GM23338 (cell line): ENCODE results near the gene BCAS3. TPM values are rescaled to one million over a fixed set of nuclear protein-coding genes. Genes with fewer than 3 reads are reported as not detected.

Experiments
- ATAC-seq: fragments of 200-7000 bp; cut with Tn5 transposase; 3 replicates; pipeline ENCODE4 v1.9.1; 2020
- DNase-seq: peaks from one replicate; pipeline ENCODE4 v3.0.0-alpha.2; 2015; ENCODE audit warnings: low spot score
- H2AFZ ChIP-seq: fragments of 200-600 bp; sonication (generic); 2 replicates; pipeline ENCODE4 v1.8.0; 2016; ENCODE audit warnings: antibody characterized with exemption, mild to moderate bottlenecking, moderate library complexity
- H3F3A ChIP-seq: fragments of 200-600 bp; sonication (generic); replicated peaks from 2 replicates; pipeline ENCODE4 v1.8.0; 2017; ENCODE audit warnings: antibody characterized with exemption, mixed run types, low read depth
- H3K27ac ChIP-seq: fragments of 200-600 bp; sonication (generic); 2 replicates; pipeline ENCODE4 v1.6.1; 2016; ENCODE audit warnings: low read depth
- H3K27me3 ChIP-seq: fragments of 200-600 bp; sonication (generic); 2 replicates; pipeline ENCODE4 v1.8.0; 2016; ENCODE audit warnings: mild to moderate bottlenecking, mixed run types, moderate library complexity; ENCODE audit not compliant: insufficient read depth
- H3K36me3 ChIP-seq: fragments of 200-600 bp; sonication (generic); 2 replicates; pipeline ENCODE4 v1.8.0; 2016; ENCODE audit warnings: mild to moderate bottlenecking; ENCODE audit not compliant: insufficient read depth
- H3K4me1 ChIP-seq: fragments of 200-600 bp; sonication (generic); 2 replicates; pipeline ENCODE4 v1.8.0; 2016; ENCODE audit warnings: mild to moderate bottlenecking, moderate library complexity; ENCODE audit not compliant: insufficient read depth
- H3K4me2 ChIP-seq: fragments of 200-600 bp; sonication (generic); 2 replicates; pipeline ENCODE4 v1.7.1; 2017; ENCODE audit warnings: mixed run types
- H3K4me3 ChIP-seq: fragments of 200-600 bp; sonication (generic); 2 replicates; pipeline ENCODE4 v1.6.1; 2016; ENCODE audit warnings: mixed run types
- H3K79me2 ChIP-seq: fragments of 200-600 bp; sonication (generic); replicated peaks from 2 replicates; pipeline ENCODE4 v1.8.0; 2017; ENCODE audit warnings: mild to moderate bottlenecking; ENCODE audit not compliant: insufficient read depth
- H3K9me2 ChIP-seq: fragments of 200-600 bp; sonication (generic); 2 replicates; pipeline ENCODE4 v1.8.0; 2017; ENCODE audit not compliant: insufficient read depth
- H4K20me1 ChIP-seq: fragments of 200-600 bp; sonication (generic); replicated peaks from 2 replicates; pipeline ENCODE4 v1.8.0; 2017; ENCODE audit warnings: mild to moderate bottlenecking; ENCODE audit not compliant: insufficient read depth
- H3K27ac Mint-ChIP-seq: 2 replicates; pipeline ENCODE4 v1.8.0; 2020; ENCODE audit warnings: inconsistent platforms, mild to moderate bottlenecking, moderate library complexity, mixed read lengths
- H3K27me3 Mint-ChIP-seq: 3 replicates; pipeline ENCODE4 v1.8.0; 2022; ENCODE audit warnings: low read depth, mild to moderate bottlenecking, moderate library complexity, mixed read lengths, inconsistent platforms; ENCODE audit not compliant: insufficient read depth, poor library complexity
- H3K36me3 Mint-ChIP-seq: 3 replicates; pipeline ENCODE4 v1.8.0; 2021; ENCODE audit warnings: low read depth, mild to moderate bottlenecking, inconsistent platforms, moderate library complexity, mixed read lengths
- H3K4me1 Mint-ChIP-seq: 3 replicates; pipeline ENCODE4 v1.8.0; 2020; ENCODE audit warnings: mild to moderate bottlenecking, inconsistent platforms, mixed read lengths
- H3K4me3 Mint-ChIP-seq: 3 replicates; pipeline ENCODE4 v1.8.0; 2021; ENCODE audit warnings: moderate library complexity, mild to moderate bottlenecking, inconsistent platforms, mixed read lengths
- H3K9me3 Mint-ChIP-seq: 3 replicates; pipeline ENCODE4 v1.8.0; 2020; ENCODE audit warnings: moderate library complexity, mild to moderate bottlenecking, inconsistent platforms, mixed read lengths
- CTCF ChIP-seq, 2 experiments: fragments of 200-600 bp in 1 of 2; sonication (generic) in 1 of 2; conservative IDR thresholded peaks; 2 replicates each; pipeline versions ENCODE4 v1.5.1 to v1.6.1; 2016 to 2017; ENCODE audit warnings: antibody characterized with exemption in 2 of 2, low read depth in 2 of 2, mild to moderate bottlenecking in 2 of 2, moderate library complexity in 1 of 2
- ETS1 ChIP-seq: IDR thresholded peaks from 2 replicates; pipeline ENCODE4 v1.6.1; 2016; ENCODE audit warnings: antibody characterized with exemption
- EZH2 ChIP-seq: fragments of 200-600 bp; sonication (generic); IDR thresholded peaks from one replicate; pipeline ENCODE4 v1.8.0; 2017; ENCODE audit warnings: antibody characterized with exemption, mild to moderate bottlenecking, low read depth; ENCODE audit not compliant: unreplicated experiment
- JUNB ChIP-seq: IDR thresholded peaks from one replicate; pipeline ENCODE4 v1.6.1; 2016; ENCODE audit warnings: antibody characterized with exemption; ENCODE audit not compliant: unreplicated experiment
- NANOG ChIP-seq: IDR thresholded peaks from 2 replicates; pipeline ENCODE4 v1.6.1; 2016; ENCODE audit warnings: antibody characterized with exemption, borderline replicate concordance
- POLR2AphosphoS5 ChIP-seq: IDR thresholded peaks from 2 replicates; pipeline ENCODE4 v1.6.1; 2016; ENCODE audit warnings: antibody characterized with exemption, low read depth
- REST ChIP-seq: IDR thresholded peaks from one replicate; pipeline ENCODE4 v1.6.1; 2018; ENCODE audit warnings: antibody characterized with exemption; ENCODE audit not compliant: unreplicated experiment
- STAT1 ChIP-seq: IDR thresholded peaks from one replicate; pipeline ENCODE4 v1.6.1; 2016; ENCODE audit warnings: antibody characterized with exemption; ENCODE audit not compliant: unreplicated experiment
- ZNF114 ChIP-seq: fragments of 250-450 bp; sonication (Bioruptor Pico); IDR thresholded peaks from 2 replicates; pipeline ENCODE4 v1.5.0; 2020; ENCODE audit warnings: mild to moderate bottlenecking, moderate library complexity
- ZNF331 ChIP-seq: fragments of 250-450 bp; sonication (Bioruptor Pico); IDR thresholded peaks from 2 replicates; pipeline ENCODE4 v1.5.0; 2020; ENCODE audit warnings: low read depth, mild to moderate bottlenecking, moderate library complexity
- polyA plus RNA-seq: library from polyadenylated mRNA; unstranded; fragments of >200 nt; fragmentation: Nextera tagmentation; extraction: Ambion mirVana; gene quantifications from 2 replicates; pipeline ENCODE4 v1.2.1, GENCODE V29; 2016
- total RNA-seq: library from RNA; depleted of rRNA; stranded (reverse); fragments of >200 nt; shearing (Covaris generic); gene quantifications from 2 replicates; pipeline ENCODE4 v1.2.3, GENCODE V29; 2014

The BCAS3 gene
- total and polyA plus RNA-seq, 2 experiments from 2014 or later = 8.2 to 28.0 TPM

- TF ChIP-seq CTCF (conservative IDR thresholded peaks at IDR 0.05; ENCODE audit: low read depth in 2 of 2) (no peak), ETS1 (no peak), POLR2AphosphoS5 (no peak), EZH2 (no peak)
Measured at GRCh38 chr17:61209525-61209924, 531.9 kb downstream of the BCAS3 start (continued).

GRCh38 chr17:61211236-61211635 is 533.6 kb downstream of the BCAS3 start:
- no peak overlapping the region for H3K27ac Mint-ChIP-seq
- no peaks in the 10 kb centered on the region for H3K9me3 Mint-ChIP-seq
- no peaks in the 10 kb centered on the region for H3K79me2 ChIP-seq
- peak overlapping the region; percentile 6; the same call in 1 of the 2 replicates for H2AFZ ChIP-seq
- H3K36me3 Mint-ChIP-seq = no peaks in the 10 kb centered on the region
- no peaks in the 10 kb centered on the region for H3K9me2 ChIP-seq
- no peaks in the 10 kb centered on the region for H3K27me3 ChIP-seq
- H3K27me3 Mint-ChIP-seq = no peaks in the 10 kb centered on the region
- H3K4me3 ChIP-seq = no peak overlapping the region
- no peak for TF ChIP-seq POLR2AphosphoS5
- H3F3A ChIP-seq = no peaks in the 10 kb centered on the region
- H3K27ac ChIP-seq = 0 out of 2 replicates have a peak overlapping the region, but pooled peaks have one; percentile 52
- H3K4me1 ChIP-seq = peaks cover 17% of the 10 kb centered on the region
- no peak overlapping the region; the same call in 1 of the 2 replicates for H3K4me2 ChIP-seq
- H3K4me3 Mint-ChIP-seq = no peak overlapping the region
- ATAC-seq = peak; percentile 27; the same call in 1 of the 3 replicates
- H4K20me1 ChIP-seq = no peaks in the 10 kb centered on the region
- no peaks in the 10 kb centered on the region for H3K36me3 ChIP-seq
- DNase-seq = no peak
- peaks cover 21% of the 10 kb centered on the region for H3K4me1 Mint-ChIP-seq

GRCh38 chr17:61212655-61213054 is 535.0 kb downstream of the BCAS3 start:
- no peak overlapping the region for H3K4me3 ChIP-seq
- no peaks in the 10 kb centered on the region for H4K20me1 ChIP-seq
- no peak for TF ChIP-seq JUNB
- no peak for TF ChIP-seq CTCF (conservative IDR thresholded peaks at IDR 0.05; ENCODE audit: low read depth in 2 of 2)
- TF ChIP-seq NANOG = no peak
- TF ChIP-seq POLR2AphosphoS5 = no peak
- no peak for TF ChIP-seq STAT1
- TF ChIP-seq ZNF331 (CRISPR knock-in tag) = no peak
- TF ChIP-seq EZH2 = no peak
- no peak for TF ChIP-seq ZNF114 (CRISPR knock-in tag)
- no peak for TF ChIP-seq REST

More at GRCh38 chr17:61212655-61213054, 535.0 kb downstream of the BCAS3 start:
- no peaks in the 10 kb centered on the region for H3K79me2 ChIP-seq
- Mint-ChIP-seq H3K4me3 (no peak overlapping the region), H3K4me1 (peaks cover 21% of the 10 kb centered on the region), H3K9me3 (no peaks in the 10 kb centered on the region), H3K36me3 (no peaks in the 10 kb centered on the region), H3K27ac (no peak overlapping the region), H3K27me3 (no peaks in the 10 kb centered on the region)
- no peaks in the 10 kb centered on the region for H3K9me2 ChIP-seq
- ATAC-seq = no peak
- DNase-seq = no peak
- H3K4me1 ChIP-seq = peaks cover 17% of the 10 kb centered on the region
- no peaks in the 10 kb centered on the region for H3F3A ChIP-seq
- H2AFZ ChIP-seq = no peak overlapping the region
- no peak overlapping the region for H3K27ac ChIP-seq
- H3K4me2 ChIP-seq = no peak overlapping the region
- no peaks in the 10 kb centered on the region for H3K27me3 ChIP-seq
- no peaks in the 10 kb centered on the region for H3K36me3 ChIP-seq
